CD4-positive, alpha-beta T cell treated with Interleukin-10 for 1 hour (primary cell): ENCODE data around the gene IQGAP3.

Experiments used
- DNase-seq: peaks from one replicate; pipeline ENCODE4 v3.0.0-alpha.2; 2020

The IQGAP3 gene

GRCh38 chr1:156539818-156540355 lies 32.5 kb downstream of the IQGAP3 start:
- no peak for DNase-seq

DNA sequence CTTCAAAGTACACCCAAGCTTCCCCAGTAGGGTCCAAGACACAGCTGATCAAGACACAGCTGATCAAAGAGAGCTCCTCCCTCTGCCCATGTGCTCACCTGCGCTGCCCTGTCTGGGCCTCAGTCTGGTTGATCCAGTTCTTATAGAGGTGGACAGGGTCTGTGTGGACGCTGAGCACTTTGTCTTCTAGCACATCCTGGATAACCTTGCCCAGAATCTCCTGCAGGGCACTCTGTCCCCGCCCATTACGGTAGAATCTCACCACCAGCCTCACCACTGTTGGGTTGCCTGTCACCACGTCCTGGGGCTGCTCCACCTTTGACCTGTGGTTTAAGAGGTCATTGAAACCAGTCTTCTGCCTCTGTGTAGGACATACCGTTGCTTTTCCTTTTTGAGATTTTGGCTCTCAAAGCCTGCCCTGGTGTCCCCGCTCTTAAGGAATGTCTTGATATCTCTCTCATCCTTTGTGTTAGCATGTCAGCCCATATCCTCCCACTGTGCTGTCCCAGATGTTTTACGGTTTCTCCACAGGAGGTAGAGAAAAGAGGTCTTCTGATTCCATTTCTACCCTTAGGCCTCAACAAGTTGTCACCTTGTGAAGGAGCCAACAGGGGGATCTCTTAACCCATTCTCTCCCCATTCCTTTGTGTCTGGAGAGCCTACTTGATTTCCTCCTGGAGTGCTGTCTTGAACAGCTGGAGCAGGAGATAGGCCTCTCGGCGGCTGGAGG lies 33.5 kb downstream of the IQGAP3 start:
- no peak for DNase-seq

- DNase-seq, result no peak
Measured at GRCh38 chr1:156537027-156537426, 35.3 kb downstream of the IQGAP3 start.

GRCh38 chr1:156534424-156535060 lies 37.8 kb downstream of the IQGAP3 start:
- DNase-seq, result no peak

DNA sequence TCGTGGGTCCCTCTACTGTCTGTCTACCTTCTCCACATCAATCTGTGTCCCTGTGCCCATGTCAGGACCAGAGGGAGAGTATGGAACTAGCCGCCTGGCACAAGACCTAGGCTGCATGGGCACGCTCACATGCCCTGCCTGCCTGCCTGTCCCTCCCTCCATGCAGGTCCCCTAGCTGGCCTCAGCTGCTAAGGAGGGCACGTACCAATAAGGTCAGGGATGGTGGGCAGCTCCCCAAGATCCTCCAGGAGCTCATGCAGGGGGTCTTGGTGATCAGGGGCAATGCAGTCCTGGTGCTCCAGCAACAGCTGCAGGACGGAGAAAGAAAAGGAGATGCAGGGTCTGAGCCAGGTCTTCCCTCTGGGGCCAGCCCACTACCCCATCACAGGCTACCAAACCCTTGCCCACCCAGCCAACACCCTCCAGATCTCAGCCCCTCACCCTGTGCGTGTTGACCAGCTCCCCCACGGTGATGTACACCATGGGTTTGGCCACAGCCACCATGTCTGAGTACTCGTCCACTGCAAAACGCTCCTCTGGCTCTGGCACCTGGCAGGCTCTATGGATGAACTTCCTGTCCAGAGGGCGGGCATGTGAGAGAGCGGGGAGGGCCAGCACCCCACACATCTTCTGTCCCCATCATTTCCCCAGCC lies 38.7 kb downstream of the IQGAP3 start:
- no peak for DNase-seq

- no peak for DNase-seq
Measured at GRCh38 chr1:156532374-156532773, 40.0 kb downstream of the IQGAP3 start.

- no peak for DNase-seq
Measured at GRCh38 chr1:156530006-156530405, 42.4 kb downstream of the IQGAP3 start.

GRCh38 chr1:156528875-156529425 lies 43.4 kb downstream of the IQGAP3 start:
- DNase-seq, result no peak

DNA sequence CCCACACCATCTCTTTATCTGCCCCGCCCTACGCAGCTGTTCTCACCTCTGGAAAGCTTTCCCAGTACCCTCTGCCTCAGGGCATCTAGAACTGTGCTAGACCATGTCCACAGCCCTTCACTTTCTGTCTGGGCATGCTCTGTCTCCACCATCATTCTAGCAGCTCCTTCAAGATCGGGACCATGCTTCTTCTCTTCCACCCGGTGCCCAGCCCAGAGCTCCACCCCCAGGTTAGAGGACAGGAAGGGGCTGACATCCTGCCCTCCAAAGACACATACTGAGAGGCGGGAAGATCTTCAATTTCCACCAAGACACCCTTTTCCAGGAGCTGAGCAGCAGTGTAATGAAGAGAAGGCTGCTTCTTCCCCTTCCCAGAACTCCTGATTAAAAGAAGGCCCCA lies 44.1 kb downstream of the IQGAP3 start:
- no peak for DNase-seq

DNA sequence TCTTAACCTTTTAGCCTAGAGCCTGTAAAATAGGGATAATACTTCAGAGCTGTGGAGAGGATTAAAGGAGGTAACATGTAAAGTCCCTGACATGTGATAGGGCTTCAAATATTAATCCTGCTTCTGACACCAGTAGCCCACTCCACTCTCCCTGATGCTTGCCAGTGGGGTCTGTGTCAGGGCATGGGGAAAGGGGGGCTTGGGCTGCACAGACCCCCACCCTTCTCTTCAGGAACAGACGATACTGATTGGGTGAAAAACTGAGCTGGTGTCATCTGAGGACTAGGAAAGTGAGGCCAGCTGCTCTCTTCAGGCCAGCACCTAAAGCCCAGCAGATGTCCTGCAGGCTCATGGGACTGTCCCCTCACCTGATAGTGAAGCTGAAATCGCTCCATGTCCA lies 44.8 kb downstream of the IQGAP3 start:
- no peak for DNase-seq

DNA sequence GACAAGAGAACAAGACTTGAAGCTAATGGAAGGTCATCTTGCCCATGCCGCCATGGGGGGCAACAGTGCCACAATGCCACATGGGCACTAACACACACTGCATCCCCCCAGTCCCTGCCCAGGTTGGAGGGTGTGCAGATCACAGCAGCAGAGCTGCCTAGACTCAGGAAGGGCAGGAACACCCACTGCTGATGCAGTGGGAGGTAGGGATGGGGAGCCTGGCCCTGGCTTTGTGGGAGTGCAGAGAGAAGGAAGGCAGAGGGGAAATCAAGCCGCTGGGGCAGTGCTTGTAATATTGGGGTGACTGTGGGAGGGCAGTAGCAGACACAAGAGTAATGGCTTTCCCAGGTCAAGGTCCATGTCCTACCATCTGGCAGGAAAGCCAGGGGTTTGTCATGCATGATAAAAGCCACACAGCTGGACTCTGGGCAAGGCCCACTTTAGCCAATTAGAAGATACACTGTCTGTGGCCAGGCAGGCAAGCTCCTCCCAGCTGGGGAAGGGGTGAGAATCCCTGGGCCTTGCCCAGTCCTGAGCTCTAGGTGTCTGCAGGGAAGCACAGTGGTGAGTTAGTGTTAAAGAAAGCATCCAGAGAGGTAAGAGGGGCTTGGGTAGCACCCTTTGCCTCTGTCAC lies 46.4 kb downstream of the IQGAP3 start:
- no peak for DNase-seq

- no peak for DNase-seq
Measured at GRCh38 chr1:156525071-156525501, 47.3 kb downstream of the IQGAP3 start.

DNA sequence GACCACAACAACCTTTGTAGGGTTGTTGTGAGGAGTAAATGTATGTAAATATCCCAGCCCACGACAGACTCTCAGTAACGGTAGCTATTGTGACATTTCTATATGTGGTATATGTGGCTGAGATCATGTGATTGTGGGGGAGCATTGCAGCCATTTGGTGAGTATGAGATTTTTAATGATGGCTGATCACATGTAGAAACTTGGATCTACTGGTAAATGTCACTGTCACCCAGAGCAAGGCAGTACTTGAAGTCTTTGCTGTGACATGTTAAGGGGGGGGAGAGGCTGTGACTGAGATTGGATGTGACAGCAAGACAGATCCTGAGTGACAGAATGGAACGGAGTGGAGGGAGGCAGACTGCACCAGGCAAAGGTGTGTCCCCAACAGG lies 47.9 kb downstream of the IQGAP3 start:
- peak; percentile 35 for DNase-seq

- DNase-seq, result no peak
Measured at GRCh38 chr1:156523801-156524480, 48.4 kb downstream of the IQGAP3 start.

GRCh38 chr1:156522443-156522970 lies 49.9 kb downstream of the IQGAP3 start:
- no peak for DNase-seq

DNA sequence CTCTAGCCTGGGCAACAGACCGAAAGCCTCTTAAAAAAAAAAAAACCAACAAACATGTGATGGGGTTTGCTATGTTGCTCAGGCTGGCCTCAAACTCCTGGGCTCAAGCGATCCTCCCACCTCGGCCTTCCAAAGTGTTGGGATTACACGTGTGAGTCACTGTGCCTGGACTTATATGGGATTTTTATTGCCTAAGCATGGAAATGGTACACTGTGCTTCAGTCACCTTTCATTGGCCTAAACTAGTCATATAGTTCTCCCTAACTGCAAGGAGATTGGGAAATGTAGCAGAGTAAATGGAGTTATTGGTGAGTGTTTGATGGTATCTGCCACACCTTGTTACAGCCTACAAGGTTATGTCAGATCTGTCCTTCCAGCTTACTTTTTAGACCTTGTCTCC lies 54.6 kb downstream of the IQGAP3 start:
- DNase-seq, result no peak

GRCh38 chr1:156516821-156517220 lies 55.5 kb downstream of the IQGAP3 start:
- DNase-seq, result no peak

DNA sequence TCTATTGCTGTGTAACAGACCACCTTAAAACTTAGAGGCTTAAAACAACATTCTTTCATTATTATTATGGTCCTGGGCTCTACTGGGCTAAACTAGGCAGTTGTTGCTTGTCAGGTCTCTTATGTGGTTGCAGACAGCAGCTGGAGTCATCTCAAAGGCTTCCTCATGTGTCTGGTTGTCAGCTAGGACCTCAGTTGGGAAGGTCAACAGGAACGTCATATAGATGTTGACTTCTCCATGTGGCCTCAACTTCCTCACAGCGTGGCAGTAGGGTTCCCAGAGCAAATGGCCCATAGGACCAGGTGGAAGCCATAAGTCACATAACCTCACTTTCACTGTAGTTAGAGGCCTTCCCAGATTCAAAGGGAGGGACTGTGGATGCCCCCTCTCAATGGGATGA lies 56.4 kb downstream of the IQGAP3 start:
- no peak for DNase-seq

DNA sequence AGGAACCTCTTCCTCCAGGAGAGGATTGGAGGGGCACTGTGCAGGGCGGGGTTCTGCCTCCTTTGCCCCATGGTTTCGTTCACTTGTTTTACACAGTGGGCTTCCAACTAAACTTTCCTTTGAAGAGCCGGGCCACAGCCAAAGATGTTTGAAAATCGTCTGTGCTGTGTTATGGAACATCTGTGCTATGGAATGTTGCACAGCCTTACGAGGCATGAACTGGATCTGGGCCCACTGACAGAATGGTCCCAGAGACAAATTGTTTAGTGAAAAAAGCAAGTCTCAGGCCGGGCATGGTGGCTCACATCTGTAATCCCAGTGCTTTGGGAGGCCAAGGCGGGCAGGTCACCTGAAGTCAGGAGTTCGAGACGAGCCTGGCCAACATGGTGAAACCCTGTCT lies 59.2 kb downstream of the IQGAP3 start:
- no peak for DNase-seq

- DNase-seq, result no peak
Measured at GRCh38 chr1:156511644-156512043, 60.7 kb downstream of the IQGAP3 start.

GRCh38 chr1:156510709-156511108 lies 61.7 kb downstream of the IQGAP3 start:
- DNase-seq, result no peak

- DNase-seq, result no peak
Measured at GRCh38 chr1:156509424-156510034, 62.8 kb downstream of the IQGAP3 start.
